Right lobe of liver (tissue), 4 donors: ENCODE measurements around the gene KCNJ6.

ENCODE experiments used
- CTCF ChIP-seq, 4 donors: fragments of 200-600 bp in 3 of 4; fragments of 450-650 bp in 1 of 4; IDR thresholded peaks; one replicate each; pipeline versions ENCODE4 v1.5.1 to v1.8.0; 2016 to 2022; ENCODE audit warnings: antibody characterized with exemption in 4 of 4, mild to moderate bottlenecking in 2 of 4
- POLR2A ChIP-seq: fragments of 450-650 bp; IDR thresholded peaks from one replicate; pipeline ENCODE4 v1.6.1; 2017; ENCODE audit warnings: antibody characterized with exemption, mild to moderate bottlenecking
- donor health status: DM: no; HTN: no; CAD: no.
- donor health status: DM: no; HTN: no; CAD: no.
- donor health status: DM: no; HTN: yes; CAD: no.

- no peak for TF ChIP-seq POLR2A
- no peak for TF ChIP-seq CTCF (IDR thresholded peaks at IDR 0.05)
Observed at GRCh38 chr21:37566790-37567615, 349.3 kb downstream of the KCNJ6 start.
